Stimulated activated CD4-positive, alpha-beta T cell treated with anti-CD3 and anti-CD28 coated beads, Interleukin-1b, Interleukin-23, amount 100 ng/mL, for 1 hour (primary cell): ENCODE data around the gene TMEM192.
"Not testable (repeated sequence)": the region's sequence is repeated elsewhere in the genome, so short reads cannot be mapped to it uniquely, and the experiment has no call there.

Experiments
- DNase-seq, 2 donors: peaks; one replicate each; pipeline ENCODE4 v3.0.0-alpha.2; 2020; ENCODE audit warnings: low read depth in 2 of 2

TMEM192 gene

GRCh38 chr4:165094873-165095272, 17.8 kb downstream of the TMEM192 start:
- no peak for DNase-seq

DNA sequence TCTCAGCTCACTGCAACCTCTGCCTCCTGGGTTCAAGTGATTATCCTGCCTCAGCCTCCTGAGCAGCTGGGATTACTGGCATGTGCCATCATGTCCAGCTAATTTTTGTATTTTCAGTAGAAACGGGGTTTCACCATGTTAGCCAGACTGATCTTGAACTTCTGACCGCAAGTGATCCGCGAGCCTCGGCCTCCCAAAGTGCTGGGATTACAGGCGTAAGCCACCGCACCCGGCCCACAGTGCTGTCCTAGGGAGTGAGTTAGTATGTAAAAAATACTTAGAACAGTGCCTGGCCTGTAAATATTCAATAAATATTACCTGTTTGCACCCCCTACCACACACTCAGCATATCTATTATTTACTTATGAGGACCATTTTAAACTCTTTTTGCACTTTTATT, 20.5 kb downstream of the TMEM192 start:
- DNase-seq = not testable (repeated sequence)

- no peak for DNase-seq
Measured at GRCh38 chr4:165088366-165088765, 24.3 kb downstream of the TMEM192 start.

- no peak for DNase-seq
Measured at GRCh38 chr4:165085946-165086345, 26.7 kb downstream of the TMEM192 start.

DNA sequence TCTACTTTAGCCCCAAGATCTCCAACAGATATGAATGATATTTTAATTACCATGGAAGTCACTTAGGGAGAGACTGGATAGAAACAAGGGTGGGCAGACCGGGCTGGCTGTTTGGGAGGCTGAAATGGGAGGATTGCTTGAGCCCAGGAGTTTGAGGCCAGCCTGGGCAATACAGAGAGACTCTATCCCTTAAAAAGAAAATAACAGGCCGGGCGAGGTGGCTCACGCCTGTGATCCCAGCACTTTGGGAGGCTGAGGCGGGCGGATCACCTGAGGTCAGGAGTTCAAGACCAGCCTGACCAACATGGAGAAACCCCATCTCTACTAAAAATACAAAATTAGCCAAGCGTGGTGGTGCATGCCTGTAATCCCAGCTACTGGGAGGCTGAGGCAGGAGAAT, 27.9 kb downstream of the TMEM192 start:
- not testable (repeated sequence) for DNase-seq

- no peak for DNase-seq
Measured at GRCh38 chr4:165079476-165079875, 33.2 kb downstream of the TMEM192 start.

- DNase-seq = no peak
Measured at GRCh38 chr4:165077034-165077578, 35.6 kb downstream of the TMEM192 start.

- not testable (repeated sequence) for DNase-seq
Measured at GRCh38 chr4:165073346-165073745, 39.3 kb downstream of the TMEM192 start.

GRCh38 chr4:165070560-165070959, 42.1 kb downstream of the TMEM192 start:
- DNase-seq = no peak

DNA sequence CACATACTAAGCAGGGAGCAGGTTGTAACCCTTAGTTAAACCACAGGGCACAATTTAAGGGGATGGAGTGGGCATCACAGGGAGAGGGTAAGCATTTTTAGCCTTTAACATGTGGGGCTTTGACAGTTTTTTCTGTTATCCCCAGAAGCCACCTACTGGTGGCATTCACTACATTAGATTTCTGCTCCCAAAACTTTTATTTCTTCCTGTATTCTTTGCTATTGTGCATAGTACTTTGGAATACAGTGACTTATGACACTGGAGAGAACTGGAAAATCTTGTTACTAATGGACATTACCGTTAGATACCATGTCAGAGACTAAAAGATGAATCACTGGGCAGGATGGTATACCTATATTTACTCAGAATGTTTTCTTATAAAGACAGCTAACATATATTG, 51.7 kb downstream of the TMEM192 start:
- no peak for DNase-seq

DNA sequence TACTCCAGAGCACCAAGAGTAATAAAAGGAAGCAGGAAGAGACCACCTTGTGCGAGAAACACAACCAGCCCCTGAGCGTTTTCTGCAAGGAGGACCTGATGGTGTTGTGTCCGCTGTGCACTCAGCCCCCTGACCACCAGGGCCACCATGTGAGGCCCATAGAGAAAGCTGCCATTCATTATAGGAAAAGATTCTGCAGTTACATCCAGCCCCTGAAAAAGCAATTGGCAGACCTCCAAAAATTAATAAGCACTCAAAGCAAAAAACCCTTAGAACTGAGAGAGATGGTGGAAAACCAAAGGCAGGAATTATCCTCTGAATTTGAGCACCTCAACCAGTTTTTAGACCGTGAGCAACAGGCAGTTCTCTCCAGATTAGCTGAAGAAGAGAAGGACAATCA, 53.3 kb downstream of the TMEM192 start:
- no peak for DNase-seq

GRCh38 chr4:165058666-165059065, 54.0 kb downstream of the TMEM192 start:
- DNase-seq = no peak

DNA sequence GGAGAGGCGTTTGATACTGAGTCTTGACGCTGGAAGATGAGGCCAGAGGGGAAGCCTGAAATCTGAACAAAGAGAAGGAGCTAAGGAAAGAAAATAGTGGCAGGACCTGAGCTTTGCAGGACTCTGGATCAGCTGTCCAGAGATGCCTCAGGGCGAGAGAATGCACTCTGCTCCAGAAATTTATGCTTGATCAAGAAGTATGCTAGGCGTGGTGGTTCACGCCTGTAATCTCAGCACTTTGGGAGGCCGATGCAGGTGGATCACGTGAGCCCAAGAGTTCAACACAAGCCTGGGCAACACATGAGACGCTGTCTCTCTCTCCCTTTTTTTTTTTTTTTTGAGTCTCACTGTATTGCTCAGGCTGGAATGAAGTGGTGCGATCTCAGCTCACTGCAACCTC, 57.1 kb downstream of the TMEM192 start:
- no peak for DNase-seq

- no peak for DNase-seq
Measured at GRCh38 chr4:165053645-165054044, 59.0 kb downstream of the TMEM192 start, which contains the start of gene TRIM75. Gene TRIM75, plus strand, starts transcription at chr4:165053866. Its CDS starts 5,282 bp downstream, at chr4:165059148.

GRCh38 chr4:165052627-165053026, 60.0 kb downstream of the TMEM192 start:
- no peak for DNase-seq

GRCh38 chr4:165048170-165048569, 64.5 kb downstream of the TMEM192 start:
- no peak for DNase-seq

DNA sequence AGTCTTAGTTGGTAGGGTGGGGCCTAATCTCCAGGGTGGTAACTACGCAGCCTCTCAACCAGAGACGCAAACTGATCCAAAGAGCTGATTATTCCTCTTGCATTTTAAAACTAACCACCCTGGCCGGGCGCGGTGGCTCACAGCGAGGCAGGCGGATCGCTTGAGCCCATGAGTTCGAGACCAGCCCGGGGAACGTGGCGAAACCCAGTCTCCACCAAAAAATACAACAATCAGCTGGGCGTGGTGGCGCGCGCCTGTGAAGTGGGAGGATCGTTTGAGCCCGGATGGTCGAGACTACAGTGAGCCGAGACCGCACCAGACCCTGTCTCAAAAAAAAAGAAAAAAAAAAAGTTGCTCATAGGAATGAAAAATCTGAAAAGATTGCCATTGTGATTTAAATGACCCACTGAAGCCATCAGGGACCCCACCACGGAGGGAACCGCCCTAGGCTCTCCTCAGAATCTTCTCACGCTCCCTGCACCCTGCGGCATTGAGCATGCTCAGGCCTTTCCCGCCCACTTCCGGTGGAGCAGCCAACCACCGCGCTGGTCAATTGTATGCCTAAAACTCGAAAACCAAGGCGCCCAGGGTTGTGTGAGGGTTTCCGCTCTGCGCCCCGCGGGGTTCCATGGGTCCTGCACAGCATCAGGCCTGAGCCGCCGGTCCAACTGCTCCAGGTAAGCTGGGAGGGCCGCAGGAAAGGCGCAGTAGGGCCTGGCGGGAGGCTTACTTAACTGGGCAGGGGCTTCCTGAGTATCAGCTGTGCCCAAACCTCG, 81.0 kb downstream of the TMEM192 start, which contains the start of gene TRIM60:
Gene TRIM60 (plus strand): TSS at position 564 of the 776 bp plus-strand sequence. CDS start 8,074 bp downstream, outside the sequence.
- no peak for DNase-seq

GRCh38 chr4:165027762-165028402, 84.8 kb downstream of the TMEM192 start:
- no peak for DNase-seq

DNA sequence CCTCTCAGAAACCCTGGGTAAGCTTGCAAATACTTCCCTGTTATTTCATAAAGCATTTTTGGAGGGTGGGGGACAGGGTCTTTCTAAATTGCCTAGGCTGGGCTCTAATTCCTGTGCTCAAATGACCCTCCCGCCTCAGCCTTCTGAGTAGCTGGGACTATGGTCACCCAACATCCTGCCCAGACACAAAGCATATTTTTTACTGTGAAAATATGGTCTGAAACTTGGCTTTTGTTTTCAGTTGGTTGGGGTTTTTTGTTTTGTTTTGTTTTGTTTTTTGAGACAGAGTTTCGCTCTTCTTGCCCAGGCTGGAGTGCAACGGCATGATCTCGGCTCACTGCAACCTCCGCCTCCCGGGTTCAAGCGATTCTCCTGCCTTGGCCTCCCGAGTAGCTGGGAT, 86.9 kb downstream of the TMEM192 start:
- DNase-seq = not testable (repeated sequence)
